ENCODE data around the gene ORM2. TPM values are rescaled to one million over a fixed set of nuclear protein-coding genes. Genes with fewer than 3 reads are reported as not detected.
"Not testable (repeated sequence)": the region's sequence is repeated elsewhere in the genome, so short reads cannot be mapped to it uniquely, and the experiment has no call there.

The ORM2 gene
- total RNA-seq, 4 donors from 2014 or later = 6.3 to 15.6 TPM; not detected in 2

DNA sequence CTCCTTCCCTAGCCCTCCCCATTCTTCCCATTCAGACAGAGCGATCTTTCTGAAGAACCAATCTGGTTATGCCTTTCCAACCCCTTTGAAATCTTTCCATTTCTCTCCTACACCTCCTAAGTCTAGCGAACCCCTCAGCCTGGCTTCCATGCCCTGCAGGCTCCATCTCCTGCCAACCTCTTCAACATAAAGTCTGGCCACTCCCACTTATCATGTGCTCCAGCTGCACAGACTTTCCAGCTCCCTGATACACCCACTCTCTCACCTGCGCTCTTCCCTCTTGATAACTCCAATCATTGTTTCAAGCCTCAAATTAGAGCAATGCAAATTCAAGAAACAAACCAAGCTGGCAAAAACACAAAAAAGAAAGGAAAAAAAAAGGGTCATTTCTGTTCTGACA is 10.5 kb upstream of the ORM2 start:
- DNase-seq (no peak), ATAC-seq (no peak)
- intact Hi-C loops (cut with DNase I; ENCODE audit: low total_unique reads) = no loop called here
- in situ Hi-C loops (cut with MboI; ENCODE audit: low sequenced_read_pairs in 4 of 4) = no loop called here
- H3K4me1 ChIP-seq = no peaks in the 10 kb centered on the region
- H3K9me3 ChIP-seq = no peaks in the 10 kb centered on the region
- no peaks in the 10 kb centered on the region for H3K36me3 ChIP-seq
- H3K27ac ChIP-seq = no peak overlapping the region
- TF ChIP-seq, protein P1, sequence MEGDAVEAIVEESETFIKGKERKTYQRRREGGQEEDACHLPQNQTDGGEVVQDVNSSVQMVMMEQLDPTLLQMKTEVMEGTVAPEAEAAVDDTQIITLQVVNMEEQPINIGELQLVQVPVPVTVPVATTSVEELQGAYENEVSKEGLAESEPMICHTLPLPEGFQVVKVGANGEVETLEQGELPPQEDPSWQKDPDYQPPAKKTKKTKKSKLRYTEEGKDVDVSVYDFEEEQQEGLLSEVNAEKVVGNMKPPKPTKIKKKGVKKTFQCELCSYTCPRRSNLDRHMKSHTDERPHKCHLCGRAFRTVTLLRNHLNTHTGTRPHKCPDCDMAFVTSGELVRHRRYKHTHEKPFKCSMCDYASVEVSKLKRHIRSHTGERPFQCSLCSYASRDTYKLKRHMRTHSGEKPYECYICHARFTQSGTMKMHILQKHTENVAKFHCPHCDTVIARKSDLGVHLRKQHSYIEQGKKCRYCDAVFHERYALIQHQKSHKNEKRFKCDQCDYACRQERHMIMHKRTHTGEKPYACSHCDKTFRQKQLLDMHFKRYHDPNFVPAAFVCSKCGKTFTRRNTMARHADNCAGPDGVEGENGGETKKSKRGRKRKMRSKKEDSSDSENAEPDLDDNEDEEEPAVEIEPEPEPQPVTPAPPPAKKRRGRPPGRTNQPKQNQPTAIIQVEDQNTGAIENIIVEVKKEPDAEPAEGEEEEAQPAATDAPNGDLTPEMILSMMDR (IDR thresholded peaks at IDR 0.05 in 4 of 5, conservative IDR thresholded peaks at IDR 0.05 in 1 of 5) = no peak
- TF ChIP-seq POLR2A (IDR thresholded peaks at IDR 0.05) = no peak
- H3K27me3 ChIP-seq = peaks cover 0 to 4% (median 0%) of the 10 kb centered on the region in 3 donors
- H3K4me3 ChIP-seq = no peak overlapping the region

DNA sequence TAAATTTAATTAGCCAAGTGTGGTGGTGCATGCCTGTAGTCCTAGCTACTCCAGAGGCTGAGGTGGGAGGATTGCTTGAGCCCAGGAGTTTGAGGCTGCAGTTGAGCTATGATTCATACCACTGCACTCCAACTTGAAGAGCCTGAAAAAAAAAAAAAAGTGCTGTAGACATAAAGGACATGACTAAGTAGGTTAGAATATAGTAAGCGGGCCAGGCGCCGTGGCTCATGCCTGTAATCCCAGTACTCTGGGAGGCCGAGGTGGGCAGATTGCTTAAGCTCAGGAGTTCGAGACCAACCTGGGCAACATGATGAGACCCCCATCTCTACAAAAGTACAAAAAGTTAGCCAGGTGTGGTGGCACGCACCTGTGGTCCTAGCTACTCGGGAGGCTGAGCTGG is 9.0 kb upstream of the ORM2 start:
- H3K4me1 ChIP-seq; in situ Hi-C loops (cut with MboI; ENCODE audit: low sequenced_read_pairs in 4 of 4); H3K4me3 ChIP-seq; DNase-seq; intact Hi-C loops (cut with DNase I; ENCODE audit: low total_unique reads); H3K27ac ChIP-seq; H3K36me3 ChIP-seq; H3K27me3 ChIP-seq; ATAC-seq; H3K9me3 ChIP-seq: not testable (repeated sequence)

DNA sequence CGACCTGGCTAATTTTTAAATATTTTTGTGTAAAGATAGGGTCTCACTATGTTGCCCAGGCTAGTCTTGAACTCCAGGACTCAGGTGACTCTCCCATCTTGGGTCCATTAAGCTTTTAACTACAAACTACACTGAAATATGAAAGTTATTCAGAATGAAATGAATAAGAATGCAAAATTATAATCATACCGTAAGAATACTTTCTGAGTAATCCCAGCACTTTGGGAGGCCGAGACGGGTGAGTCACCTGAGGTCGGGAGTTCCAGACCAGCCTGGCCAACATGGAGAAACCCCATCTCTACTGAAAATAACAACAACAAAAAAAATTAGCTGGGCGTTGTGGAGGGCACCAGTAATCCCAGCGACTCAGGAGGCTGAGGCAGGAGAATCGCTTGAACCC is 7.9 kb upstream of the ORM2 start:
- Histone ChIP-seq H3K36me3 (no peaks in the 10 kb centered on the region), H3K4me3 (no peak overlapping the region), H3K9me3 (no peaks in the 10 kb centered on the region), H3K27ac (no peak overlapping the region), H3K4me1 (no peaks in the 10 kb centered on the region), H3K27me3 (peaks cover 0 to 4% (median 0%) of the 10 kb centered on the region in 3 donors)
- in situ Hi-C loops (cut with MboI; ENCODE audit: low sequenced_read_pairs in 4 of 4) = no loop called here
- ATAC-seq = no peak
- intact Hi-C loops (cut with DNase I; ENCODE audit: low total_unique reads) = no loop called here
- no peak for TF ChIP-seq POLR2A (IDR thresholded peaks at IDR 0.05)
- TF ChIP-seq, protein P1 (IDR thresholded peaks at IDR 0.05 in 4 of 5, conservative IDR thresholded peaks at IDR 0.05 in 1 of 5) = no peak
- DNase-seq = no peak

DNA sequence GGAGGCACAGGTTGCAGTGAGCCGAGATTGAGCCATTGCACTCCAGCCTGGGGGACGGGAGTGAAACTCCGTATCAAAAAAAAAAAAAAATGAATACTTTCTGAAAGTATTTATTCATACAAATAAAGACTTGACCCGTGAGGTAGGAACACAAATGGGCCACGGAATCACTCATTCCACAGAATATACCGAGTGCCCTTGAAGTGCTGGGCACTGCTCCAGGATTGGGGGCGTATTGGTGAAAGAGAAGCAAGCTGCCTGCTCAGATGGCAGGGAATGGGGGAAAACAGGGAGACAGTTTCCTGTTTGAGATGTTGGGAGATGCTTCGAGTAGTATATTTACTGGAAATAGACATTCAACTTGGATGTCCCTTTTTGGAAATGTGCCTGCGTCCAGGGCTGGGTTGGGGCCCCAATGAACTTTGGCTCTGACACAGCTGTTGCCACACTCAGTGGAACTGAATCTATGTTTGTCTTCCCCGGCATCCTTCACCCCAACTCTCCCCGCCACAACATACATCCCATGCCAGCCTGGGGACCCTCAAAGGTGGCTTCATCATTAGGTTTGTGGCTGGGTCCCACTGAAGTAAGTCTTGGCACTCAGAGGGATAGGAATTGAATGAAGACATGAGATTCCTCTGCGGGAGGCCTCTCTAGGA is 7.4 kb upstream of the ORM2 start:
- DNase-seq; H3K4me1 ChIP-seq; H3K27ac ChIP-seq; in situ Hi-C loops (cut with MboI; ENCODE audit: low sequenced_read_pairs in 4 of 4); H3K36me3 ChIP-seq; H3K27me3 ChIP-seq; H3K4me3 ChIP-seq; intact Hi-C loops (cut with DNase I; ENCODE audit: low total_unique reads); H3K9me3 ChIP-seq; ATAC-seq: not testable (repeated sequence)

DNA sequence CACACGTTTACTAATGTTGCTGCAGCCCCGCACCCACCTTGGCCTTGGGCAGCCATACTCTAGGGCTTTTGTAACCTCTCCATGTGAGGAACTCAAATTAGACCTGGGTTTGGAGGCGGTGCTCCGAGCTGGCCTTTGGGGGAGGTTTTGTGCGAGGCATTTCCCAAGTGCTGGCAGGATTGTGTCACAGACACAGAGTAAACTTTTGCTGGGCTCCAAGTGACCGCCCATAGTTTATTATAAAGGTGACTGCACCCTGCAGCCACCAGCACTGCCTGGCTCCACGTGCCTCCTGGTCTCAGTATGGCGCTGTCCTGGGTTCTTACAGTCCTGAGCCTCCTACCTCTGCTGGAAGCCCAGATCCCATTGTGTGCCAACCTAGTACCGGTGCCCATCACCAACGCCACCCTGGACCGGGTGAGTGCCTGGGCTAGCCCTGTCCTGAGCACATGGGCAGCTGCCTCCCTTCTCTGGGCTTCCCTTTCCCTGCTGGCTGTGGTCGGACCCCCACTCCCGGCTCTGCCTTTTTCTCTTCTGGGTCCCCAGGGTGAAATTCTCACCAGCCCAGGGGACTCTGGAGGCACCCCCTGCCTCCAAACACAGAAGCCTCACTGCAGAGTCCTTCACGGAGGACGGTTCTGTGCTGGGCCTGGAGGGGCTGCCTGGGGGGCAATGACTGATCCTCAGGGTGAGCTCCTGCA is 6.7 kb upstream of the ORM2 start, which contains the start of gene ORM1:
Gene ORM1, plus strand, starts transcription at position 268 of the 701 bp plus-strand sequence. Its CDS starts 36 bp downstream, at position 304.
- H3K4me3 ChIP-seq; H3K4me1 ChIP-seq; ATAC-seq; intact Hi-C loops (cut with DNase I; ENCODE audit: low total_unique reads); H3K27me3 ChIP-seq; H3K27ac ChIP-seq; H3K36me3 ChIP-seq; DNase-seq; H3K9me3 ChIP-seq; in situ Hi-C loops (cut with MboI; ENCODE audit: low sequenced_read_pairs in 4 of 4): not testable (repeated sequence)

DNA sequence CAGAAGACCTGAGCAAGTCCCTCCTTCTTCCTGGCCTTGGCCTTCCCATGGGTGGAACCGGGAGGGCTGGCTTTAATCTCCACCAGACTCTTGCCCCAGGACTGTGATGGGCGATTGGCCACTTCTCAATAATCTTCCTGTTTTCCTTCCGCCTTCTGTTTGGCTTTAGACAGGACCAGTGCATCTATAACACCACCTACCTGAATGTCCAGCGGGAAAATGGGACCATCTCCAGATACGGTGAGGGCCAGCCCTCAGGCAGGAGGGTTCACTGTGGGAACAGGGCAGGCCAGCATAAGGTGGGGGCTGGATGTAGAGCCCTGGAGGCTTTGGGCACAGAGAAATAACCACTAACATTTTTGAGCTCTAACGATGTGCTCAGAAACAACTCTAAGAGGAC is 5.8 kb upstream of the ORM2 start:
- H3K27ac ChIP-seq; ATAC-seq; H3K4me1 ChIP-seq; intact Hi-C loops (cut with DNase I; ENCODE audit: low total_unique reads); H3K9me3 ChIP-seq; H3K36me3 ChIP-seq; H3K4me3 ChIP-seq; H3K27me3 ChIP-seq; DNase-seq; in situ Hi-C loops (cut with MboI; ENCODE audit: low sequenced_read_pairs in 4 of 4): not testable (repeated sequence)
